HG03439 (cell line): ENCODE measurements around the gene CRY1.
"Not testable (repeated sequence)": the region's sequence is repeated elsewhere in the genome, so short reads cannot be mapped to it uniquely, and the experiment has no call there.

ENCODE experiments used
- ATAC-seq: cut with Tn5 transposase; IDR thresholded peaks from one replicate; pipeline ENCODE4 v1.9.1; 2021; ENCODE audit warnings: mild to moderate bottlenecking, moderate library complexity; ENCODE audit not compliant: unreplicated experiment

Gene CRY1

DNA sequence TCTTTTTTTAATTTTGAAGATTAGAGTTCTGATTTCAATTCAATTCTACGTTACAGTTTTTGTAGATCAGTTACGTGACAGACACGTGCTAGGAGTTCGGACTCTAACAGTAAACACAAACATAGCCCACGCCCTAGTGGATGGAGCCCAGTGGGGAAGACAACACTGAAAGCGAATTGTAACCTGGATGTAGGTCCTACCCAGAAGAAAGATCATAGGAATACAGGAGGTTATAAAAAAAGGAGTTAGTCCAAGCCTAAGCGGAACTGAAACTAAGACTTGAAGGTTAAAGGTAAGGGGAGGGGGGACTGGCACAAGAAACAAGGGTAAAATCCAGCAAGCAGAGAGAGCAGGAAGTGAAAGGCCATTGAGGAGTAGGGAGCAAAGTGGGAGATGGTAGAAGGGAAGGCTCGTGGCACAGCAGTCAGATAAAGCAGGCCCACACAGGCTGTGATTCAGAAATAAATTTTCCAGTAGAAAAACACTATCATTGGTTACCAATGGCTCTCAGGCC, 15.7 kb upstream of the CRY1 start:
- no peak for ATAC-seq

DNA sequence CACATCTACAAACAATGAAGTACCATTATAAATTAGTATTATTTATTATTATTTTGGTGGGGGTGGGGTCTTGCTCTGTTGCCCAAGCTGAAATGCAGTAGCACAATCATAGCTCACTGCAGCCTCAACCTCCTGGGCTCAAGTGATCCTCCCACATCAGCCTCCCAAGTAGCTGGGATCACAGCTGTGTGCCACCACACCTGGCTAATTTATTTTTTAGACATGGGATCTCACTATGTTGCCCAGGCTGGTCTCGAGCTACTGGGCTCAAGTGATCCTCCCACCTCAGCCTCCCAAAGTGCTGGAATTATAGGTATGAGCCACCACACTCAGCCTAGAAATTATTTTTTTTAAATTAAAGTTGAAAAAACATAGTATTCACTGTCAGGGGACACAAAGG, 15.0 kb upstream of the CRY1 start:
- not testable (repeated sequence) for ATAC-seq

DNA sequence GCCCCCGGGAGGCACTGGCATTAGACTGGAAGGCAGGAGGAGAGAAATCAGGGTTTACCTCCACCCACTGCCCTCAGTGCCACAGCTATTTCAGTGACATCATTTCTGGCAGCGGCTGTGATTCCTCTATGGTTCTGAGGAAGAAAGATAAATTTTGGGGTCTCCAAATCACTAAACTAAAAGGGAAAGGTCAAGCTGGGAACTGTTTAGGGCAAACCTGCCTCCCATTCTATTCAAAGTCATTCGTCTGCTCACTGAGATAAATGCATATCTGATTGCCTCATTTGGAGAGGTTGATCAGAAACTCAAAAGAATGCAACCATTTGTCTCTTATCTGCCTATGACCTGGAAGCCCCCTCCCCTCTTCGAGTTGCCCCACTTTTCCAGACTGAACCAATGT, 14.0 kb upstream of the CRY1 start:
- ATAC-seq = no peak

DNA sequence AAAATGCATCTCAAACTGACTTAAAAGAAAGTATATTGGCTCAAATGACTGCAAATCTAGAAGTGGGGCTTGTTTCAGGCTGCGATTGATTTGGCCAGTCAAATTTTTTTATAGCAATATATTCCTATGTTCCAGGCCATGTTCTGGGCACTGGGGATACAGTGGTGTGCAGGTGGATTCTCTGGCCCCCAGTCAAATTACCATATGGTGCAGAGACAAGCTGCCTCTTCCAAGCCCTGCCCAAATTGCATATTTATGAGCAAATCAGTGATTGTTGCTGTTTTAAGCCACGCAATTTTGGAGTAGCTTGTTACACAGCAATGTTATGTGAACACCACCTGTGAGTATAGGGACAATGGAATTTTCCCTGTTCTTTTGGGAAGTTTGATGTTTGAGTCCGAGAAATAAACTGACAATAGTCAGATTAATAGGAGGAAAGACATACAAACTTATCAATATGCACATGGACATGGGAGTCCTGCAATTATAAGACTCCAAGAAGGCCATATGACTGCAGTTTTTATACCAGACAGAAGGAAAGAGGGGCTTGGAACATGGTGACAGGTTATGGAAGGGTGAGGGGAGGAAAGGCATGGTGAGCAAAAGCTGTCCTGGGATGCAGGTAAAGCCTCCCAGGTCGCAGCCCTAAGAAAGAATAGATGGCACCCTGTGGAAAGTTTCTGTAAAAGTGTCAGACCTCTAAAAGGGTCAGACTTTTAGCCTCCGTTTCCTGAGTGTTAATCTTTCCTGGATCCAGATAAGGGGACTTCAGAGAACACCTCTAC, 13.1 kb upstream of the CRY1 start:
- ATAC-seq = no peak

DNA sequence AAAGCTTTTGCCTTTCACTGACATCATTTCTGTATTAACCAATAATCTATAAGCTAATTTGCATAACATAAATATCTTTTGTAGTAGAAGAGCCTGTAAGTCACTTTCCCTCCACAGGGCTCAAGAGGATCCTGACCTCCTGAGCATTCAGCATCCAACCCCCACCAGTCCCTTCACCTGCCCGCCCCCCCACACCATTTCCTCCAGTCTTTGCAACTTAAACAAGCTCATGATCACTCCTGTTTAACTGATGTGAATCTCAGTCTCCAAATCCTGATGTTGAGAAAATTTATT, 12.0 kb upstream of the CRY1 start:
- ATAC-seq = no peak

DNA sequence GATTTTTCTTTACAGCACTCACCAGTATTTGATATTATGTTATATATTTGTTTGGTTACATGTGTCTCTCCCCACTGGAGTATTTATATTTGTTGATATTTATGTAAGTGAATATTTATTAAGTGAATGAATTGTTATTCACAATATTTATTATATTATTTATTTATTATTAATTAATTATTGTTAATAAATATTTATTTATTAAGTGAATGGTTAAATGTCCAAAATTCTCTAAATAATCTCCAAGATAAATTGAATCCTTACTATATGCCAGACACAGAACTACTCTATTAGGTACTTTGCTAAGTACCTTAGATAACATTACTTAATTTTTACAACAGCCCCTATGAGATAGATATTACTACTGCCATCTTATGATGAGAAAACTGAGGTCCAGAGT, 10.2 kb upstream of the CRY1 start:
- ATAC-seq = no peak

DNA sequence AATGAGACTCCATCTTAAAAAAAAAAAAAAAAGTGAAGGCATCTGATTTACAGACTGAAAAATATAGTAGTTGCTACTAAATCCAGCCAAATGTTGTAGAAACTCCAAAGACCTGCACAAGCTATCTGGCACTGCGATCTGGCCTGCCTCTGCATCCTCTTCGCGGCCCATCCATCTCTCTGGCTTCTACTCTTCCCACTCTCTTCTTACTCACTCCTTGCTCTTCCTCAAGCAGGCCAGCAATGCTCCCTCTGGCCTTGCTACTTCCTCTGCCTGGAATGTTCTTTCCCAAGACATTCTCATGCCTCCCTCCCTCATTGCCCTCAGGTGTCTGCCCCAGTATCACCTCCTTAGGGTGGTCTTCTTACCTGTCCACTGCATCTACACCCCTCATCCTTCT, 9.7 kb upstream of the CRY1 start:
- ATAC-seq = no peak

DNA sequence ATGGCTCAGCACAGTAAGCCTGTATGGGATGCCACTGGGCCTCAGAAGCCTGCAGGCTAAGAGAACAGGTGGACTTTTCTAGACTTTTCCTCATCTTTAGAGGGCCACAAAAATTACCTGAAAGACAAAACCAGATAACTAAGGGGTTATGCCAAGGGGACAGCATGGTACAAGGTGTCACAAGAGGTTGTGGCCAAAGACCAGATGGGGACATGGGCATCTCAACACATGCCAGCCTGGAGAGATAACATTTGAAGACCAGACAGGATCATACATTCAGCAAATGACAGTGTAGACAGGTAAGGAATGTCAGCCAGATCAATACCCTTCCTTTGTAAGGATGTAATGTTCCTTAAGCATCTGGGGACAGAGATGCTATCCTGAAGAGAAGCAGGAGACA, 8.9 kb upstream of the CRY1 start:
- no peak for ATAC-seq

DNA sequence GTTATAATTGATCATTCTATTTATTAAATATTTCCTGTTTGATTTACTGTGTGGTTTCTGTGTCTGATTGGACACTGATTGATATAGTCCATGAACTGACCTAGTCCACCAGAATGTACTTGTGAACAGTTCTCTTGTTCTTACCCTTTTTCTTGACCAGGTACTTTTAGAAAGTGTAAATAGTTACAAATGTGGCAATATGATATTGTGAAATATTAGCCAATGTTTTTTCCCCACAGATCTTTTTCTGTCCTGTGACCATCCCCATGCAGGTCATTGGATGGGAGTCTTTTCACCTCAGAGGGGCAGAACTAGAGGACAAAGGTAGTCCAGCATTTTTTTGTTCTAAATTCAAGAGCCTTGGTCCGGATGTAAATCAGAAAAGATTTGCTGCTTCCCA, 8.3 kb upstream of the CRY1 start:
- no peak for ATAC-seq

DNA sequence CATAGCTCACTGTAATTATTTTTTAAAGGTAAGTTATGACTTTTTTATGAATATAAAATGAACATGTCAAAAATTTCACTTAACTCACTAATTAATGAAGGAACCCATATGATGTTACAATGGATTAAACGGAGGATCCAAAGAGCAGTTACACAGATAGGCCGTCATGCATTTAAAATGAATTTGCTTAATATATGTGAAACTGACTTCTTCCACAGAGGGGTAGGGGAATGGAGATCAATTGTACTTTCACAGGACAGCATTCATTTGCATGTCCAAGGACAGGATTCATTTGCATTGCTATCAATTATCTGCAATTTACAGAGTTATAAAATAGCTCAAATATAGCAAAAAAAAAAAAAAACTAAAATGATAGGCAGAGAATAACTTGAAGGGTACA, 6.6 kb upstream of the CRY1 start:
- no peak for ATAC-seq

DNA sequence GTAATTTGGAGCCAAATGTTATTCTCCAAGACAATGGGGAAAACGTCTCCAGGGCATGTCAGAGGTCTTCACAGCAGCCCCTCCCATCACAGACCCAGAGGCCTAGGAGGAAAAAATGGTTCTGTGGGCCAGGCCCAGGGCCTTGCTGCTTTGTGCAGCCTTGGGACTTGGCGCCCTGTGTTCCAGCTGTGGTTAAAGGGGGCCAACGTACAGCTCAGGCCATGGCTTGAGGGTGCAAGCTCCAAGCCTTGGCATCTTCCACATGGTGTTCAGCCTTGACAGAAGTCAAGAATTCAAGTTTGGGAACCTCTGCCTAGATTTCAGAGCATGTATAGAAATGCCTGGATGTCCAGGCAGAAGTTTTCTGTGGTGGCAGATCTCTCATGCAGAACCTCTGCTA, 3.2 kb upstream of the CRY1 start:
- ATAC-seq = no peak

DNA sequence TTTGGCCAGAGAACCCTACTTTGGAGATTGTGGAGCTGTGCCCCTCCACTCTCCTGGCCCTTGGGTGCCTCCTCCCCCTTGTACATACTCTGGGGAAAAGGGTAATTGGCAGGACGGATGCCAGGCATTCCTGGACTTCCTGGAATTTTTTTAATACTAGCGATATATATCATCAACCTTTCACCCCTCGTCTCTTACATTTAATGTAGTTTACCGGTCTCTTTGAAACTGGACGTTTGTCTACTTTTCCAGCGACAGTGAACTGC, 767 bp upstream of the CRY1 start:
- no peak for ATAC-seq

DNA sequence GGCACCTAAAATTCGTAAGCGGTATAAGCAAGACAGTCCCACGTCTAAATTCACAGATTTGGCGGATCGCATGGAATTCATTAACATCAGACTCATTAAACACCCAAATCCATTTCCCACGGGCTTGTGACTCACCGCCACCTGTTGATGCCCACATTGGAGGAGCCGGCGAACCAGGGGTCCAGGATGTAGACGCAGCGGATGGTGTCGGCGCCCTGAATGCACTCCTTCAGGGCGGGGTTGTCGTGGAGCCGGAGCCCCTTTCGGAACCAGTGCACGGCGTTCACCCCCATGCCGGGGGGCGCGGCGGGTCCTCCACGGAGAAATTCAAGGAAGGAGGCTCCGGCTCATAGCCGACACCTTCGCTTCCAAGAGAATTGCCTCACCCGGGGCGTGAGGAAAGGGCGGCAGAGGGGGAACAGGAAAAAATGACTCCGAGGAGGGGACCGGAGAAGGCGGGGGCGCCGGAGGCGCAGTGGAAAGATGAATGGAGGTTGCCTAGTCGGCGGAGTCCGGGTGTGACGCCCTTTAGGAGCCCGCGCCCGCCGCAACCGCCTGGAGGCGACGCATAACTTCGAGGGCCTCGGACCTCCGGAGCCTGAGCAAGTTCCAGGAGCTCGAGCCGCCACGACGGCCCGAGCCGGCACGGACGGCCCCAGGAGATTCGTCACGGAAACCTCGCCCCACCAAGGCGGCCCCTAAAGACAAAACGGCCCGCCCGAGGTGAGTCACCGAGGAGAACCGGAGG, 506 bp downstream of the CRY1 start:
- peak; percentile 32 for ATAC-seq

DNA sequence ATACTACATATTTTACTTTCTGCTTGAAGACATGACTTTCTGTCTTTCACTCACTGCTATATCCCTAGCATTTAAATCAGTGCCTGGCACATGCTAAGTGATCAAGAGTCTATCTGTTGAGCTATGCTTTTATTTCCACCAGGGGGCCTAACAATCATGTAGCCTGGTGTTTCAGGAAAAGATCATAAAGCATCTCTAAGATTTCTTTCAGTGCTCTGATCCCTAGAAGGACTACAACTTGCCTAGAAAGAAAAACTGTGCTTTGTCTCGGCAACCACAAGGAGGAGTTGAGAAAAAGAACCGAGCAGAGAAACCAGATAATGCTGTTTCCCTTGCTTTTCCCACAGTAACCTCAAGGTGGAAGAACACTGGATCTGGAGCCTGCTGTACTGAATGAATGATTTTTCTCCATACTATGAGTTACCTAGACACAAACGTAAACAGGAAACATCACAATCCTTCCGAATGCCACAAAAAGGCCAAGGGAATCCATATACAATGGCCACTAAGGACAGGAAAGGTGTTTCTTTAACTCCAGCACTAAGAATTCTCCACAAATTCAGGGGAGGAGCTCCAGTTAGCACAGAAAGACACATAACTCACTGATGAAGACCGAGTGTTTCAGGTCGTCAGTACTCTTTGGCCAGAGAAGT, 1.2 kb downstream of the CRY1 start:
- peak; percentile 11 for ATAC-seq

DNA sequence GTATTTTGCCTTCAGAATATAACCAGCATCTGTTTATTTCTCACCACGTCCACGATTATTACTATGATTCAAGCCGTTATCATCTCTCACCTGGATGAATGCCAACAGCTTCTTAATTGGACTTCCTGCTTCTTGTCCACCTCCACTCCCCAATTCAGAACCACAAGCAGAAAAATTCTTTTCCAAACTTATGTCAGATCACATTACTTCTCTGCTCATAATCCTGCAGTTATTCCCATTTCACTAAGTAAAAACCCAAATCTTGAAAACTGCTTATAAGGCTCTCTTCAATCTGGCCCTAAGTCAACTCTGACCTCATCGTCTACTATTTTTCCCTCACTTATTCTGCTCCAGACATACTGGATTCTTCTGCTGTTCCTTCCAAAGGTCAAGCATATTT, 2.0 kb downstream of the CRY1 start:
- no peak for ATAC-seq

DNA sequence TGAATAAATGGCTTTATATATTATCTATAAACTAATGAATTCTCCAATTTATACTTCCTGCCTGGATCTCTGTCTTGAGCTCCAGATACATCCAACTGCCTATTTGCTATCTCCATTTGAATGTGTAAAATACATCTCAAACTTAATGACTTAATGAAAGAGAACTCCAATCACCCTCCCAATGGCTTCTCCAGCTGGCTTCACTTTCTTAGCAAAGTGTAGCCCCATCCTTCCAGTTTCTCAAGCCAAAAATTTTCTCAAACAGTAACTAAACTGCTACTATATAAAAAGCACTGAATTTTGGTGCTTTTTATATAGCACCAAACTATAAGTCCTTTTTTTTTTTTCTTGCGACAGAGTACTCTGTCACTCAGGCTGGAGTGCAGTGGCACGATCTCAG, 2.6 kb downstream of the CRY1 start:
- ATAC-seq = no peak

DNA sequence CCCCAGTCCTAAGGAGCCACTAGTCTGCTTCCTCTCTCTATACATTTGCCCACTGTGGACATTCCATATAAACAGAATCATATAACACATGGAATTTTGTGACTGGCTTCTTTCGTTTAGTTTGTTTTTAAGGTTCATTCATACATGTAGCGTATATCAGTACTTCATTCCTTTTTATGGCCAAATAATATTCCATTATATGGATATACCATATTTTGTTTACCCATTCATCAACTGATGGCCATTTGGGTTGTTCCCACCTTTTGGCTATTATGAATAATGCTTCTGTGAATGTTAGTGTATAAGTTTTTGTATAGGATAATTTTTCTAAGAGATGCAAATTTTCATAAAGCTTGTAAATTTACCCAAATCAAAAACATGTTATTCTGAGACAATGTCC, 4.4 kb downstream of the CRY1 start:
- no peak for ATAC-seq

DNA sequence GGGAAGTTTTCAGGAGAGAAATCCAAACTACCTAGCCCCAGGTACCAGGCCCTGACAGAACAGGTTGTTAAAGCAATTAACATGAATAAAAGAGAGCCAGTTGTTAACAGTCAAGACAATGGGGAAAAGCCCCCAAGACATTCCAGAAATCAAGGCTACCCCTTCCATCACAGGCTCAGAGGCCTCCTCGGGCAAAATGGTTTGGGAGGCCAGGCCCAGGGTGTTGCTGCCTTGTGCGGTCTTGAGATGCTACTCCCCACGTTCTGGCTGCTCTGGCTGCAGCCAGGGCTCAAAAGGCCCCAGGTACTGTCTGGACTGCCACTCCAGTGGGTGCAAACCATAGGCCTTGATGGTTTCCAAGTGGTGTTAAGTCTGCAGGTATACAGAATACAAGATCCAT, 7.0 kb downstream of the CRY1 start:
- ATAC-seq = no peak

DNA sequence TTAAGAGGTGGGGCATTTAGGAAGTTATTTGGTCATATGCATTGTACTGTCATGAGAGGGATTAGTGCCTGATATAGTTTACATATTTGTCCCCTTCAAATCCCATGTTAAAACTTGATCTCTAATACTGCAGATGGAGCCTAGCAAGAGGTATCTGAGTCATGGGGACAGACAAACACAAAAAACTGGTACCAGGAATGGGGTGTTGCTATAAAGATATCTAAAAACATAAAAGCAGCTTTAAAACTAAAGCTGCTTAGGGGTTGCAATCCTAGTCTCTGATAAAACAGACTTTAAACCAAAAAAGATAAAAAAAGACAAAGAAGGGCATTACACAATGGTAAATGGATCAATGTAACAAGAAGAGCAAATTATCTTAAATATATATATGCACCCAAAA, 11.6 kb downstream of the CRY1 start:
- no peak for ATAC-seq

DNA sequence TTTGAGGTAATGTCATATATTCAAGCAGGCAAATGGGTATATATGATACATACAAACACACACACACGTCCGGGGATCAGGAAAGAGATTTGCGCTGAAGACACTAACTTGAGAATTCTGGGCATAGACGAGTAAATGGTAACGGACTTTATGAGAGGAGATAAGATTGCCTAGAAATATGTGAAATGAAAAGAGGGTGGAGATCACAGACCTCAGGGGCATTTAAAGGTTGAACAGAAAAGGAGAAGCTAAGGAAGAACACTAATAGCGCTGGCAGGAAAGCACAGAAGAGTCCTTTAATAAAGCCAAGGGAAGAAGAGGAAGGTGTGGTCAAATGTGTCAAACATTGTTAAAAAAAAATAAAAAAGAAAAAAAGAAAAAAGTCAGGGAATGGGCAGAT, 13.1 kb downstream of the CRY1 start:
- no peak for ATAC-seq

DNA sequence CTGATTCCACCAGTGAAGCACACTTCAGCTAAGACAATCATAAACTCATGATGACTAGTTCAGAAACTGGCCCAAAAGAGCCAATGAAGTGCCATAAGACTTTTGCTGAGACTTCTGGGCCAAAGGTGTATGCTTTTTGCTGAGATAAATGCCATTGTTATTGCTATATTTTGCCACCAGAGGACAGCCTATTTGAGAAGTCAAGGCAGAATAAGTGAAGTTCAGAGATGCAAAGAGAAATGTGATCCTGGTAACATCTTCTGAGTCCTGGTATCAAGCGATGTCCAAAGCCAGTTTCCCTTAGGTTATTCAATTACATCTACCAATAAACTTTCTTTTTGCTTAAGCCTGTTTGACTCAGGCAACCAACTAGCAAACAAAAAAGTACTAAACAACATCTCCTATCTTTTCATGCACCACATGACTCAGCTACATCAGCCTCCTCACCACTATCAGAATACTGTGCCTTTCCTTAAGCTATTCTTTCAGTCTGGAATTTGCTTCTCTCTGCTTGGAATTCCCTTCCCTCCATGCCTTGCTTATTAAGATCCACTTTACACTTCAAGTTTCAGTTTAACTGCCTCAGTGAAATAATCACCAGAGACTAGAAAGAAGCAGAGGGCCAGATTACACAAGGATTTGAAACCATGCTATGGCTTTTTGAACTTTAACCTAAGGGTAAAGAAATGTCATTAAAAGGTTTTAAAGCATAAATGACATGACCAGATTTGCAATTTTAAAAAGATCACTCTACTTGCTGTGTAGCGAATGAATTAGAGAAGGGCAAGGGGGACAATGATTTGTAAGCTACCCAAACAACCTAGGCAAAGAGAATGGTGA, 14.0 kb downstream of the CRY1 start:
- ATAC-seq = no peak

DNA sequence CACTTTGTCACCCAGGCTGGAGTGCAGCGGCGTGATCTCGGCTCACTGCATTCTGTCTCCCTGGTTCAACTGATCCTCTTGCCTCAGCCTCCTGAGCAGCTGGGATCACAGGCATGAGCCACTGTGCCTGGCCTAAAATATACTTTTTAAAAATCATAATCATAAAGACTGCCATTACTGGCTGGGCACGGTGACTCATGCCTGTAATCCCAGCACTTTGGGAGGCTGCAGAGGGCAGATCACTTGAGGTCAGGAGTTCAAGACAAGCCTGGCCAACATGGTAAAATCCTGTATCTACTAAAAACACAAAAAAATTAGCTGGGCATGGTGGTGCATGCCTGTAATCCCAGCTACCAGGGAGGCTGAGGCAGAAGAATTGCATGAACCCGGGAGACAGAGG, 20.1 kb downstream of the CRY1 start:
- ATAC-seq = not testable (repeated sequence)
